GM18499 (cell line): ENCODE results near the gene MAN2A2.
A peak's percentile ranks its signal among the peaks of the same experiment; 100 is the strongest.

ENCODE experiments used
- ATAC-seq: cut with Tn5 transposase; IDR thresholded peaks from one replicate; pipeline ENCODE4 v1.9.1; 2021; ENCODE audit warnings: moderate number of reproducible peaks; ENCODE audit not compliant: insufficient read depth, unreplicated experiment

MAN2A2 gene

DNA sequence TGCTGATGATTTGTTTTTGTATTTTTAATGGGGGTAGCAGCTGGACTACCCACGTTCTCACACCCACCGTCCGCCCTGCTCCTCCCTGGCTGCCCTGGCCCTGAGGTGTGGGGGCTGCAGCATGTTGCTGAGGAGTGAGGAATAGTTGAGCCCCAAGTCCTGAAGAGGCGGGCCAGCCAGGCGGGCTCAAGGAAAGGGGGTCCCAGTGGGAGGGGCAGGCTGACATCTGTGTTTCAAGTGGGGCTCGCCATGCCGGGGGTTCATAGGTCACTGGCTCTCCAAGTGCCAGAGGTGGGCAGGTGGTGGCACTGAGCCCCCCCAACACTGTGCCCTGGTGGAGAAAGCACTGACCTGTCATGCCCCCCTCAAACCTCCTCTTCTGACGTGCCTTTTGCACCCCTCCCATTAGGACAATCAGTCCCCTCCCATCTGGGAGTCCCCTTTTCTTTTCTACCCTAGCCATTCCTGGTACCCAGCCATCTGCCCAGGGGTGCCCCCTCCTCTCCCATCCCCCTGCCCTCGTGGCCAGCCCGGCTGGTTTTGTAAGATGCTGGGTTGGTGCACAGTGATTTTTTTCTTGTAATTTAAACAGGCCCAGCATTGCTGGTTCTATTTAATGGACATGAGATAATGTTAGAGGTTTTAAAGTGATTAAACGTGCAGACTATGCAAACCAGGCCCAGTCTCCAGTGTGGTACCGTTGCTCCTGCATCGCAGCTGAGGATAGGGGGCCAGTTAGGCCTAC is 20.1 kb upstream of the MAN2A2 start:
- no peak for ATAC-seq

DNA sequence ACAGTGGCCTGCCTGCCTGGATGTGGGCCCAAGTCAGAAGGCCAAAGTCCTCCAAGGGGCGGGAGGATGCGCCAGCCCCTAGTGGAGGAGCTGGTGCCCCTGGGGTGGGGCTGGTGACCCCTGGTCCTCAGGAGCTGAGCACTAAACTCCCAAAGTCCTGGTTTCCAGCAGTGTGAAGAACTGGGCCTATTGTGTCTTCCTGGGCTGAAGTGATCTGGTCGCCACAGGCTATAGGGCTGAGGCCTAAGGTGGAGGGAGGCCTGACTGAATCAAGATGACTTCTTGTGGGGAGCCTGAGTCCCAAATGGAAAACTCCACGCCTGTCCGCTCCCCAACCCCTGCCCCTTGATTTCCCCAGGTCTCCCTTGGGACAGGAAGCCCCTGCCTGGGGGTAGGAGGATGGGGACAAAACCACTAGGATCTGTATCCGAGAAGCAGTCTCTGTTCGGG is 19.6 kb upstream of the MAN2A2 start:
- ATAC-seq, result no peak

DNA sequence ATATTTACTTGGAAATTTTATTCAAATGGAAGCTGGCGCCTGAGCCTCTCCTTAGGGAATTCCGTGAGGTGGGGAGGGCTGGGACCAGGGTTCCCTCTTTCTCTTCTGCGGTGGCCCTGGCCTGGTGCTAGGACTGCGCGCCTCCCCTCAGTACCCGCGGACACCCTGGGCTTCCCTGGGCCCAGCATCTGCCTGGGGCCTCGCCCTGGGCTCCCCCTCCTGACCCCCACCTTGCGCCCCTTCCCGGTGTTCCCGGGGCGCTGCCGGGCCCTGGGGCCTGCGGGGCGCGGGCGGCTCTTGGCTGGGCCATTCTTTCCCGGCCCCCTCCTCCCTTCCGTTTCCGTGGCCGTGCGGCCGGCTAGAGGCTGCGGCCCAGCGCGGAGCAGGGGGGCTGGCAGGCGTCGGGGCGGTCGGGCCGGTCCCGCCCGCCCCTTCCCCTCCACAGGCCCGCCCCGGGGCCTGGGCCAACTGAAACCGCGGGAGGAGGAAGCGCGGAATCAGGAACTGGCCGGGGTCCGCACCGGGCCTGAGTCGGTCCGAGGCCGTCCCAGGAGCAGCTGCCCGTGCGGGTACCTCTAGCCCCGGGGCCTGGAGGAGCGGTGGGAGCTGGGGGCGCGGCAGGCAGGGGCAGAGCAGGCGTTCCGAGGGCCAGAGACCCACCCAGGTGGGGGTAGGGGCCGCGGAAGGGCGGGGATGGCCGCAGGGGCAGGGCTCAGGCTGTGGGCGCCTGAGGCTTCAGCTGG is 19.0 kb upstream of the MAN2A2 start, which contains the start of gene FES:
TSS of gene FES (plus strand) at position 529 of the 743 bp plus-strand sequence. CDS start 542 bp downstream, outside the sequence.
- no peak for ATAC-seq

DNA sequence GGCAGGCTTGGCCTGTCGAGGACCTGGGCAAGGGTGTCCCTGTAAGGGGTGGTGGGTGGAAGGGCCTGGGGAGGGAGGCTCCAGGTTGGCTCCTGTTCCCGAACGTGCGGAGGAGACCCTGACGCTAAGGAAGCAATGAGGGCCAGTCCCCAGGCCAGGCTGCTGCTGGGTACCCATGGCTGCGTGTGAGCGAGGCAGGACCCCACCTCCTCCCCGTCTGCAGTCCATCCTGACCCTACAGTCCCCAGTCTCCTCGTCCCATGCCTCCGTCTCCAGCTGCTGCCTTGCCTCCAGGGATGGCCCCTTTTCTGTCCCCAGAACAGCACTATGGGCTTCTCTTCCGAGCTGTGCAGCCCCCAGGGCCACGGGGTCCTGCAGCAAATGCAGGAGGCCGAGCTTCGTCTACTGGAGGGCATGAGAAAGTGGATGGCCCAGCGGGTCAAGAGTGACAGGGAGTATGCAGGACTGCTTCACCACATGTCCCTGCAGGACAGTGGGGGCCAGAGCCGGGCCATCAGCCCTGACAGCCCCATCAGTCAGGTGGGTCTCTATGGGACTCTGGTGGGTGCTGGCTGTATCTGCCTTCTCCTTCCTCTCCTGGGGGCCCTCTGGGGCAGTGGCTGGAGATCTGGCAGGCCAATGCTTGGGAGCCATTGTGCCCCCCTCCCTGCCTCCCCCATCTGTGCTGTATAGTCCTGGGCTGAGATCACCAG is 18.2 kb upstream of the MAN2A2 start:
- no peak for ATAC-seq

DNA sequence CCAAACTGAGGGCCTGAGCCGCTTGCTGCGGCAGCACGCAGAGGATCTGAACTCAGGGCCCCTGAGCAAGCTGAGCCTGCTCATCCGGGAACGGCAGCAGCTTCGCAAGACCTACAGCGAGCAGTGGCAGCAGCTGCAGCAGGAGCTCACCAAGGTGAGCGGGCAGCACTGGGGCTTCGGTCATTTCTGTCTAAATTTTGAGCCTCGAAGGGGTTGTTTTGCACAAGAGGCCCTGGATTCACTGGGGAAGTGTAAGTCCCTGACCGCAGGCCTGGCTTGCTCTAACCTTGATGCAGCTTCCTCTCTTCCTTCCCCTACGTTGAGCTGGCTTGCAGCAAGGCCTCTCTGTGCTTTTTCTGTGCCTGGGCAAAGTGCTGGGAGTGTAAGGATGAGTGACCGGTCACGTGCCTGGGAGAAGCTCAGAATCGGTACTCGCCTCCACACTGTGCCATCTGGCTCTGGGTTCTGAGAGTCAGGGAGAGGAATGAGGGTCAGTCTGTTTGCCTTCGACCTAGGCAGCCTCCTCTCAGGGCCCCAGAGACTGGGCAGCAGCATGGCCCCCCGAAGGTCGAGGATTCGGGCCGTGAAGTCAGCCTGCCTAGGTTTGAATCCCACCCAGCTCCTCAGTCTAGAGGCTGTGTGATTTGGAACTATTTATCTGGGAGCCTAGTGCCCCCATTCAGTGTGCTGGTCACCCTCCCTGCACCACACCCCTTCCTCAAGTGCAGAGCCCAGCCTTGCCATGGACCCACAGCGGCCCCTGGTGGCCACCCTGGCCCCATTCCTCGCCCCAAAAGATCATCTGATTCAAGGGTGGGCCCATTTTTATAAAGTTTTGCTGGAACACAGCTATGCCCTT is 17.4 kb upstream of the MAN2A2 start:
- no peak for ATAC-seq

DNA sequence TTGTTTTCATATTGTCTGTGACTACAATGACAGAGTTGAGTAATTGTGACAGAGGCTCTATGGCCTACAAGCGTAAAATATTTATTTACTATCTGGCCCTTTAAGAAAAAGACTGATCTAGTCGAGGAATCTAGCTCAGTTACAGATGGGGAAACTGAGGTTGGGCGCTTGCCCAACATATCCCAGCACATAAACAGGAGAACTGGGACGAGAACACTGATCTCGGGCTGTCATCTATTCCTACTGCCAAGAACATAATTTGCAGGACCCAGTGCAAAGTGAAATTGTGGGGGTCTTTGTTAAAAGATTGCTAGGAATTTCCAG is 16.8 kb upstream of the MAN2A2 start:
- ATAC-seq, result no peak

DNA sequence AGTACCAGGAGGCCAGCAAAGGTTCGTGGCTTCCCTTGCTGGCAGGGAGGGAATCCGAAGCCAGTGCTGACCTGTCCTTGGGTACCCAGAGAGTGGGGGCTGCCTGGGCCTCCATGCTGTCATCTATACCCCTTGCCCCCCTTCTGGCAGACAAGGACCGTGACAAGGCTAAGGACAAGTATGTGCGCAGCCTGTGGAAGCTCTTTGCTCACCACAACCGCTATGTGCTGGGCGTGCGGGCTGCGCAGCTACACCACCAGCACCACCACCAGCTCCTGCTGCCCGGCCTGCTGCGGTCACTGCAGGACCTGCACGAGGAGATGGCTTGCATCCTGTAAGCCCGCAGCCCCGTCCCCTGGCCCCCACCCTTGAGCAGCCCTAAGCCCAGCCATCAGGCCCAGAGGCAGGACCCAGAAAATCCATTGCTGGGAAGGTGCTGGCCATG is 16.0 kb upstream of the MAN2A2 start:
- ATAC-seq, result no peak

DNA sequence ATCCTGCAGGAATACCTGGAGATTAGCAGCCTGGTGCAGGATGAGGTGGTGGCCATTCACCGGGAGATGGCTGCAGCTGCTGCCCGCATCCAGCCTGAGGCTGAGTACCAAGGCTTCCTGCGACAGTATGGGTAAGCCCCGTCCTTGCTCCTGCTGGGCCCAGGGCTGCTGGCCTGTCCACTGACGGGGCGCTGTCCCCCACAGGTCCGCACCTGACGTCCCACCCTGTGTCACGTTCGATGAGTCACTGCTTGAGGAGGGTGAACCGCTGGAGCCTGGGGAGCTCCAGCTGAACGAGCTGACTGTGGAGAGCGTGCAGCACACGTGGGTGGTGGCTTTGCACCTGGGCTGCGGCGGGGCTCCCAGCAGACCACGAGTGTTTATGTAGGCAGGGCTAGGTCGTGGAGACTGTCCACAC is 13.8 kb upstream of the MAN2A2 start:
- no peak for ATAC-seq

DNA sequence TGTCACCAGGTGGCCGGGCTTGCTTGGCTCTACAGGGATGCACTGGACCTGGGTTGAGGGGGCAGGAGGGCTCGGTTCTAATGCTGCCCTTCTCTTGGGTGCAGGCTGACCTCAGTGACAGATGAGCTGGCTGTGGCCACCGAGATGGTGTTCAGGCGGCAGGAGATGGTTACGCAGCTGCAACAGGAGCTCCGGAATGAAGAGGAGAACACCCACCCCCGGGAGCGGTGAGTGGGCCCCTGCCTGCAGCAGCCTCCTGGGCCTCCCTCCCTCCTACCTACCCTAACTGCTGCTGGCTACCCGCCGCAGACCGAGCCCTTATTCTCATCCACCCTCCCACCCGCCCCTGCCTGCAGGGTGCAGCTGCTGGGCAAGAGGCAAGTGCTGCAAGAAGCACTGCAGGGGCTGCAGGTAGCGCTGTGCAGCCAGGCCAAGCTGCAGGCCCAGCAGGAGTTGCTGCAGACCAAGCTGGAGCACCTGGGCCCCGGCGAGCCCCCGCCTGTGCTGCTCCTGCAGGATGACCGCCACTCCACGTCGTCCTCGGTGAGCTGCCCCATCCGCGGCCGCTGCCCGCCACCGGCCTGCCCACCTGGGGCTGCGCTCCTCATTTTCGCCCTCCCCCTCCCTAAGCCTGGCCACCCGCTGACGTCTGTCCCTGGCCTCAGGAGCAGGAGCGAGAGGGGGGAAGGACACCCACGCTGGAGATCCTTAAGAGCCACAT is 13.2 kb upstream of the MAN2A2 start:
- ATAC-seq, result no peak

DNA sequence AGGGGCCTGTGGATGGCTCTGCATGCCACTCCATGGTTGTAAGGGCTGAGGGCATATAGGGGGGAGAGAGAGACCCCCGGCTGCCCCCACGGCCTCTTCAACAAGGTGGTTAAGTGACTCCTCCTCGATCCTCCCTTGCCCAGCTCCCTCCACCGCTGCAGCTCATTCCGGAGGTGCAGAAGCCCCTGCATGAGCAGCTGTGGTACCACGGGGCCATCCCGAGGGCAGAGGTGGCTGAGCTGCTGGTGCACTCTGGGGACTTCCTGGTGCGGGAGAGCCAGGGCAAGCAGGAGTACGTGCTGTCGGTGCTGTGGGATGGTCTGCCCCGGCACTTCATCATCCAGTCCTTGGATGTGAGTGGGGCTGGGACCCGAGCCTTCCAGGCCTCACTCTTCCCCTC is 12.3 kb upstream of the MAN2A2 start:
- no peak for ATAC-seq

DNA sequence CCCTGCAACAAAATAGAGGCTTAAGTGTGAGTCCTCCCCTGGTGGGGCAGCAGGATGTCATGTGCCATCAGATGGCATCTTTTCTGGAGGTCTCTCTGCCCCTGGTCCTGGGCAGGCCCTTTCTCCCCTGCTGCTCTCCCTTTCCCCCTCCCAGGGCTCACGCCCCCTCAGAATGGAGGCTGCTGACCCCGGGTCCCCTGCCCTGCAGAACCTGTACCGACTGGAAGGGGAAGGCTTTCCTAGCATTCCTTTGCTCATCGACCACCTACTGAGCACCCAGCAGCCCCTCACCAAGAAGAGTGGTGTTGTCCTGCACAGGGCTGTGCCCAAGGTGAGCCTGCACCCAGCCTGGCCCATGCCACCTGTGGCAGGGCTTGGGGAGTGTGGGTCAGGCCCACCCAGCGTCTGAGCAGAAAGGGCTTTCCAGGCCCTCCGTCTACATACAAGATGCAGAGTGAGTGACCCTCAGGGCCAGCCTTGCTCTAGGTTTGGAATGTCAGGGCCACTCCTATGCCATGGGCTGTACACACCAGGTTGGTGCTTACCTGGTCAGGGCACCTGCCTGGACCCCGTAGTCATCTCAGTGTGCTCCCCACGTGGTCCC is 11.7 kb upstream of the MAN2A2 start:
- no peak for ATAC-seq

DNA sequence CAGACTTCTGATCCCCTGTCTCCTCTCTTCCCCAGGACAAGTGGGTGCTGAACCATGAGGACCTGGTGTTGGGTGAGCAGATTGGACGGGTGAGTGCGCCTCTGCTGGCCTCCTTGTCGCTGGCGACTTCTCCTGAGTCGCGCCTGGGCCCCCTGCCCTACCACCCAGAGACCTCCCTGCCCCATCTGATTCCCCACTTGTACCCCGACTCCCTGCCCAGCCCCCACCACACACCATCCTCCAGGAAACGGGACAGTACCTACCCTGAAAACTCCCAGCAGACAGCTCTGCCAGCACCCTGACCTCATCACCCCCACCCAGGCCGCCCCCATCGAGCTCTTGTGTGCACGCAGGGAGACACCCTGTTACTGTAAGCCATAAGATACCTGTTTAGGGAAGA is 11.1 kb upstream of the MAN2A2 start:
- ATAC-seq, result no peak

DNA sequence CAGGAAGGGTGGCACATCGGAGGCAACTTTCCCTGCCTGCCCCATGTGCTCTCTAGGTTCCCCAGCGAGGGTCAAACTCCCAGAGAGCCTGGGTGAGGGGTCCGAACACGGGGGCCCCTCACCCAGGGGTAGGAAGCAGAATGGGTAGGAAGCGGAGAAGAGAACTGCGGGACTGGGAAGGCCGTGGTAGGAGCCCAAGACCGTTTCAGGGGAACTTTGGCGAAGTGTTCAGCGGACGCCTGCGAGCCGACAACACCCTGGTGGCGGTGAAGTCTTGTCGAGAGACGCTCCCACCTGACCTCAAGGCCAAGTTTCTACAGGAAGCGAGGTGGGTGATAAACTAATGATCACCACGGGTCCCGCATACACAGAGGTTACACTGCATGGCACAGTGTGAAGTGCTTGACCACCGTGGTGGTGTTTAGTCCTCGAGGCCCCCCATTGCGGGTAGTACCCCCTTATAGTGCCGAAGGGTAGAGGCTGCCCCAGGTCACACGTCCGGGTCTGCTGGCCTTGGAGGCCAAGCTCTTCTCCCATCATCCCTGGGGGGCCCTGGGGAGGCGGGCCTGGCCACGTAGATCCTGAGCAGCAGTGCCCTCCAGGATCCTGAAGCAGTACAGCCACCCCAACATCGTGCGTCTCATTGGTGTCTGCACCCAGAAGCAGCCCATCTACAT is 10.5 kb upstream of the MAN2A2 start:
- no peak for ATAC-seq

DNA sequence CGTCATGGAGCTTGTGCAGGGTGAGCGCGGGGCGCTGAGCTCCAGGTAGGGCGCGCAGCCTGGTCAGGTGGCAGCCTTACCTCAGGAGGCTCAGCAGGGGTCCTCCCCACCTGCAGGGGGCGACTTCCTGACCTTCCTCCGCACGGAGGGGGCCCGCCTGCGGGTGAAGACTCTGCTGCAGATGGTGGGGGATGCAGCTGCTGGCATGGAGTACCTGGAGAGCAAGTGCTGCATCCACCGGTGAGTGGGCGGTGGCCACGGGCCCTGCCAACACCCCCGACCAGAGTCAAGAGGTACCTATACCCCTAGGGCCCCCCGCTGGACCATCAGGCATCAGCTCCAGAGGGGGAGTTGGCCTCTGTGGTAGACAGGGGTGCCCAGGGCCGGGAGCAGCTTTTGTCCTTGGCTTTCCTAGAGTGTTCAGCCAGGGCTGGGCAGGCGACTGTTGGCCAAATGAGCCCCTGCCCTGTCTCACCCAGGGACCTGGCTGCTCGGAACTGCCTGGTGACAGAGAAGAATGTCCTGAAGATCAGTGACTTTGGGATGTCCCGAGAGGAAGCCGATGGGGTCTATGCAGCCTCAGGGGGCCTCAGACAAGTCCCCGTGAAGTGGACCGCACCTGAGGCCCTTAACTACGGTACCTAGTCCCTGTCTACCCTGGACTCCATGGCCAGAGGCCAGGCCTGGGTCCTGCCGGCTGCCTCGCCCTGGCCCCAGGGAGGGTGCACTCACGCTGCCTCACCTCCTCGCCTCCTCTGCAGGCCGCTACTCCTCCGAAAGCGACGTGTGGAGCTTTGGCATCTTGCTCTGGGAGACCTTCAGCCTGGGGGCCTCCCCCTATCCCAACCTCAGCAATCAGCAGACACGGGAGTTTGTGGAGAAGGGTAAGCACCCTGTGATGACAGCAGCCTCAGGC is 9.7 kb upstream of the MAN2A2 start:
- ATAC-seq, result no peak

DNA sequence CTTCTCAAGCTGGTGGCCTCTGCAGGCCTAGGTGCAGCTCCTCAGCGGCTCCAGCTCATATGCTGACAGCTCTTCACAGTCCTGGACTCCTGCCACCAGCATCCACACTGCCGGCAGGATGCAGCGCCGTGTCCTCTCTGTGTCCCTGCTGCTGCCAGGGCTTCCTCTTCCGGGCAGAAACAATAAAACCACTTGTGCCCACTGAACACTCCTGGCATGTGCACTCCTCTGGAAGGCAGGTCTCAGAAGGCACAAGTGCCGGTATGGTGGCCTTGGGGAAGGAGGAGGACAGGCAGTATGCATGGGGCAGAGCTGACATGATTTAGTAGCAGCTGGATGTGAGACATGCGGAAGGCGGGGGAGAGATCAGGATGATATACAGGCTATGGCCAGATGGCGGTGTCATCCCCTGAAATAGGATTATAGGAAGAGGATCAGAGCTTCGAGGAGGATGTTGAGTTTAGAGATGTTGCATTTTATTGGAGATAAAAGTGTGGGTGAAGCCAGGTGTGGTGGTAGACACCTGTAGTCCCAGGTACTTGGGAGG is 7.5 kb upstream of the MAN2A2 start:
- ATAC-seq, result no peak

DNA sequence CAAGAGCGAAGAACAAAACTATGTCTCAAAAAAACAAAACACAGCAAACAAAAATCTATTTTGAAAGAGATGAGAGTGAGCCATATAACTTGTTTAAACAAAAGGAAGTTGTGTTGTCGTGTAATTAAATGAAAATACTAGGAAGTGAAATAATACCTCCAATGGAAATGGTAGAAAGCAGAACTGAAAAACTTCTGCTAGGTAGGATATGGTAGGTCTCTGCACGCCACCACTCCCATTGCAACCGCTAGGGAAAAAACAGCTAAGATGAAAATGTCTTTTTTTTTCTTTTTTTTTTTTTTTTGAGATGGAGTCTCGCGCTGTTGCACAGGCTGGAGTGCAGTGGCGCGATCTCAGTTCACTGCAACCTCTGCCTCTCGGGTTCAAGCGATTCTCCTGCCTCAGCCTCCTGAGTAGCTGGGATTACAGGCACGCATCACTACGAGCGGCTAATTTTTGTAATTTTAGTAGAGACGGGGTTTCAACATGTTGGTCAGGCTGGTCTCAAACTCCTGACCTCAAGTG is 5.9 kb upstream of the MAN2A2 start:
- ATAC-seq, result peak; percentile 51
